CD14-positive monocyte (primary cell): ENCODE data around the gene LRIG1. TPM values are rescaled to one million over a fixed set of nuclear protein-coding genes. Genes with fewer than 3 reads are reported as not detected.

Source experiments
- DNase-seq, 3 donors: peaks; one replicate each; pipeline ENCODE4 v3.0.0-alpha.2; 2011 to 2022
- H2AFZ ChIP-seq: 2 replicates; pipeline ENCODE4 v1.6.0; 2012; ENCODE audit warnings: mild to moderate bottlenecking, low read depth, low read length, inconsistent platforms; ENCODE audit not compliant: insufficient read depth, poor library complexity, severe bottlenecking
- H3K27ac ChIP-seq, 2 donors: 1 replicate in 1 of 2; 2 replicates in 1 of 2; pipeline ENCODE4 v1.5.1; 2012 to 2013; ENCODE audit warnings: low read length in 2 of 2, control low read depth in 1 of 2, inconsistent platforms in 1 of 2, low read depth in 1 of 2, mild to moderate bottlenecking in 1 of 2
- H3K27me3 ChIP-seq, 2 donors: one replicate each; pipeline versions ENCODE4 v1.6.0 to v1.6.1; 2011 to 2013; ENCODE audit warnings: low read length in 2 of 2; ENCODE audit not compliant: control insufficient read depth in 2 of 2, insufficient read depth in 2 of 2
- H3K36me3 ChIP-seq, 2 donors: replicated peaks in 1 of 2; 1 replicate in 1 of 2; 2 replicates in 1 of 2; pipeline versions ENCODE4 v1.5.1 to v1.6.1; 2012 to 2013; ENCODE audit warnings: low read length in 2 of 2, control low read depth in 1 of 2, inconsistent platforms in 1 of 2, mild to moderate bottlenecking in 1 of 2; ENCODE audit not compliant: insufficient read depth in 2 of 2, control insufficient read depth in 1 of 2
- H3K4me1 ChIP-seq, 2 donors: 1 replicate in 1 of 2; 2 replicates in 1 of 2; pipeline versions ENCODE4 v1.5.1 to v1.6.1; 2012 to 2013; ENCODE audit warnings: low read length in 2 of 2, control low read depth in 1 of 2, inconsistent platforms in 1 of 2, mild to moderate bottlenecking in 1 of 2, moderate library complexity in 1 of 2; ENCODE audit not compliant: insufficient read depth in 2 of 2, control insufficient read depth in 1 of 2
- H3K4me2 ChIP-seq: replicated peaks from 2 replicates; pipeline ENCODE3; 2012; ENCODE audit warnings: low read length, moderate library complexity, mild to moderate bottlenecking; ENCODE audit not compliant: poor library complexity, severe bottlenecking; ENCODE audit errors: extremely low read depth
- H3K4me3 ChIP-seq, 3 experiments: fragments of 200-600 bp in 1 of 3; sonication (generic) in 1 of 3; replicated peaks in 1 of 3; 1 replicate in 2 of 3; 2 replicates in 1 of 3; pipeline ENCODE4 v1.5.1; 2011 to 2013; ENCODE audit warnings: low read length in 3 of 3, mild to moderate bottlenecking in 3 of 3, control low read depth in 2 of 3, low read depth in 2 of 3, inconsistent platforms in 1 of 3, moderate library complexity in 1 of 3
- H3K79me2 ChIP-seq: 2 replicates; pipeline ENCODE4 v1.6.0; 2012; ENCODE audit warnings: mild to moderate bottlenecking, control low read depth, inconsistent platforms, low read length, moderate library complexity; ENCODE audit not compliant: insufficient read depth
- H3K9ac ChIP-seq: 2 replicates; pipeline ENCODE4 v1.6.0; 2017; ENCODE audit warnings: low read length, mild to moderate bottlenecking; ENCODE audit not compliant: insufficient read depth, poor library complexity, severe bottlenecking
- H3K9me3 ChIP-seq, 2 donors: replicated peaks in 1 of 2; 1 replicate in 1 of 2; 2 replicates in 1 of 2; pipeline versions ENCODE4 v1.5.1 to v1.6.1; 2012 to 2013; ENCODE audit warnings: low read length in 2 of 2, control low read depth in 1 of 2; ENCODE audit not compliant: control insufficient read depth in 1 of 2, insufficient read depth in 1 of 2
- H4K20me1 ChIP-seq: 2 replicates; pipeline ENCODE4 v1.6.0; 2012; ENCODE audit warnings: mild to moderate bottlenecking, low read length, control low read depth, moderate library complexity; ENCODE audit not compliant: insufficient read depth
- H3K27ac Mint-ChIP-seq, 7 donors: one replicate each; pipeline ENCODE4 v1.8.0; 2020; ENCODE audit warnings: mild to moderate bottlenecking in 7 of 7, mixed read lengths in 7 of 7, moderate library complexity in 6 of 7, inconsistent platforms in 2 of 7
- H3K27me3 Mint-ChIP-seq, 3 donors: one replicate each; pipeline ENCODE4 v1.8.0; 2021 to 2022; ENCODE audit warnings: low read depth in 3 of 3, mild to moderate bottlenecking in 3 of 3, mixed read lengths in 3 of 3, moderate library complexity in 3 of 3, inconsistent platforms in 1 of 3
- H3K36me3 Mint-ChIP-seq, 2 donors: one replicate each; pipeline ENCODE4 v1.8.0; 2020; ENCODE audit warnings: mixed read lengths in 2 of 2, inconsistent platforms in 1 of 2, mild to moderate bottlenecking in 1 of 2
- H3K4me1 Mint-ChIP-seq: one replicate; pipeline ENCODE4 v1.8.0; 2020; ENCODE audit warnings: mild to moderate bottlenecking, mixed read lengths
- H3K4me3 Mint-ChIP-seq, 2 donors: one replicate each; pipeline ENCODE4 v1.8.0; 2020; ENCODE audit warnings: mild to moderate bottlenecking in 2 of 2, mixed read lengths in 2 of 2, moderate library complexity in 1 of 2
- H3K9me3 Mint-ChIP-seq, 7 donors: one replicate each; pipeline ENCODE4 v1.8.0; 2020 to 2022; ENCODE audit warnings: mixed read lengths in 7 of 7, mild to moderate bottlenecking in 6 of 7, moderate library complexity in 6 of 7, inconsistent platforms in 2 of 7
- WGBS: methylation state at CpG from one replicate; pipeline ENCODE4 v1.1.5; 2013; ENCODE audit warnings: missing lambda C conversion rate; ENCODE audit not compliant: insufficient coverage; 5-methylcytosine and 5-hydroxymethylcytosine counted together
- intact Hi-C, 2 donors: fragments of 100-400 bp; cut with micrococcal nuclease; formaldehyde crosslinking; loops; one replicate each; pipeline versions ENCODE4 v1.15.0 to v1.15.1; 2023
- polyA plus RNA-seq, 3 donors: library from polyadenylated mRNA; depleted of rRNA in 1 of 3; unstranded in 2 of 3; stranded (reverse) in 1 of 3; fragments of 300-500 nt in 2 of 3; fragments of >200 nt in 1 of 3; fragmentation: Illumina TruSeq in 2 of 3; gene quantifications; 1 replicate in 2 of 3; 2 replicates in 1 of 3; pipeline ENCODE4 v1.2.3, GENCODE V29; 2012 to 2021
- TF ChIP-seq, protein P1 (sequence below): fragments of 200-600 bp; IDR thresholded peaks from one replicate; pipeline ENCODE4 v1.8.0; 2022; ENCODE audit warnings: antibody characterized with exemption, mild to moderate bottlenecking

LRIG1 gene
- polyA plus RNA-seq, 3 donors: 0.82 to 1.9 (median 1.0) TPM

DNA sequence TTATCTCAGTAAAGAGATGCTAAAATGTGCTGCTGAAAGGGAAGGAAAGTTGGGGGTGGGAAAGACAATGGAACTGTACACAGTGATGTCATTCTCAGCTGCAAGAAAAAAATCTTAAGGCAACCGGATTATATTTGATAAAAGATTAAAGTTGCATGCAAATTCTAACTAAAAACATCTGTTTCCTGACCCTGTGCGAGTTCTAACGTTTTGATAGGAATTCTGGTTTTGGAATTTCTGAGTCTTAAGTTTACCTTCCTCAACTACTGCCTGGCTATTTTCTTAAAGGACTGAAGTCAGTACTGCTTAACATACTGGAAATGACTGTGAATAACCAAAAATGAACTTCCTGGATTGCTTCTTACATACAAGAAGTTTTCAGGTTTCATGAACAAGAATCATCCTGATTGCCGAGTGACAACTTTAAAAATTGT lies 164.5 kb downstream of the LRIG1 start:
- H3K36me3 Mint-ChIP-seq: no peaks in the 10 kb centered on the region
- no peaks in the 10 kb centered on the region for H3K4me1 Mint-ChIP-seq
- Histone ChIP-seq H3K4me3 (no peak overlapping the region), H3K36me3 (no peaks in the 10 kb centered on the region), H3K27ac (no peak overlapping the region), H3K27me3 (no peaks in the 10 kb centered on the region), H3K4me1 (no peaks in the 10 kb centered on the region), H3K4me2 (no peak overlapping the region), H3K9ac (no peak overlapping the region), H2AFZ (no peak overlapping the region), H3K79me2 (no peaks in the 10 kb centered on the region), H3K9me3 (no peaks in the 10 kb centered on the region), H4K20me1 (no peaks in the 10 kb centered on the region)
- intact Hi-C loops: no loop called here
- no CpG with 5 or more reads among the region's 4 CpGs for WGBS
- no peak overlapping the region for H3K27ac Mint-ChIP-seq
- H3K4me3 Mint-ChIP-seq: no peak overlapping the region
- no peak for DNase-seq
- H3K27me3 Mint-ChIP-seq: no peaks in the 10 kb centered on the region
- H3K9me3 Mint-ChIP-seq: peaks cover 0 to 3% (median 0%) of the 10 kb centered on the region in 7 donors
- TF ChIP-seq, protein P1, sequence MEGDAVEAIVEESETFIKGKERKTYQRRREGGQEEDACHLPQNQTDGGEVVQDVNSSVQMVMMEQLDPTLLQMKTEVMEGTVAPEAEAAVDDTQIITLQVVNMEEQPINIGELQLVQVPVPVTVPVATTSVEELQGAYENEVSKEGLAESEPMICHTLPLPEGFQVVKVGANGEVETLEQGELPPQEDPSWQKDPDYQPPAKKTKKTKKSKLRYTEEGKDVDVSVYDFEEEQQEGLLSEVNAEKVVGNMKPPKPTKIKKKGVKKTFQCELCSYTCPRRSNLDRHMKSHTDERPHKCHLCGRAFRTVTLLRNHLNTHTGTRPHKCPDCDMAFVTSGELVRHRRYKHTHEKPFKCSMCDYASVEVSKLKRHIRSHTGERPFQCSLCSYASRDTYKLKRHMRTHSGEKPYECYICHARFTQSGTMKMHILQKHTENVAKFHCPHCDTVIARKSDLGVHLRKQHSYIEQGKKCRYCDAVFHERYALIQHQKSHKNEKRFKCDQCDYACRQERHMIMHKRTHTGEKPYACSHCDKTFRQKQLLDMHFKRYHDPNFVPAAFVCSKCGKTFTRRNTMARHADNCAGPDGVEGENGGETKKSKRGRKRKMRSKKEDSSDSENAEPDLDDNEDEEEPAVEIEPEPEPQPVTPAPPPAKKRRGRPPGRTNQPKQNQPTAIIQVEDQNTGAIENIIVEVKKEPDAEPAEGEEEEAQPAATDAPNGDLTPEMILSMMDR: no peak

- WGBS: no CpG with 5 or more reads among the region's 2 CpGs
- H3K4me3 Mint-ChIP-seq: no peak overlapping the region
- no peak overlapping the region for H3K9ac ChIP-seq
Observed at GRCh38 chr3:66335671-66336070, 165.2 kb downstream of the LRIG1 start.

More at GRCh38 chr3:66335671-66336070, 165.2 kb downstream of the LRIG1 start:
- Mint-ChIP-seq H3K4me1 (no peaks in the 10 kb centered on the region), H3K27me3 (no peaks in the 10 kb centered on the region), H3K27ac (no peak overlapping the region), H3K36me3 (no peaks in the 10 kb centered on the region), H3K9me3 (peaks cover 0 to 3% (median 0%) of the 10 kb centered on the region in 7 donors)
- H2AFZ ChIP-seq: no peak overlapping the region
- no peaks in the 10 kb centered on the region for H3K4me1 ChIP-seq
- DNase-seq: no peak
- no peaks in the 10 kb centered on the region for H4K20me1 ChIP-seq
- no peaks in the 10 kb centered on the region for H3K79me2 ChIP-seq
- TF ChIP-seq, protein P1: no peak
- intact Hi-C loops: no loop called here
- no peaks in the 10 kb centered on the region for H3K36me3 ChIP-seq
- H3K27me3 ChIP-seq: no peaks in the 10 kb centered on the region
- no peak overlapping the region for H3K4me3 ChIP-seq
- H3K9me3 ChIP-seq: no peaks in the 10 kb centered on the region
- H3K4me2 ChIP-seq: no peak overlapping the region
- H3K27ac ChIP-seq: no peak overlapping the region
